Measurements from ENCODE around the gene CCL15. TPM values are rescaled to one million over a fixed set of nuclear protein-coding genes. Genes with fewer than 3 reads are reported as not detected.
"Not testable (repeated sequence)": the region's sequence is repeated elsewhere in the genome, so short reads cannot be mapped to it uniquely, and the experiment has no call there.

The CCL15 gene
- total RNA-seq, 1 experiment from 2014 or later: not detected

DNA sequence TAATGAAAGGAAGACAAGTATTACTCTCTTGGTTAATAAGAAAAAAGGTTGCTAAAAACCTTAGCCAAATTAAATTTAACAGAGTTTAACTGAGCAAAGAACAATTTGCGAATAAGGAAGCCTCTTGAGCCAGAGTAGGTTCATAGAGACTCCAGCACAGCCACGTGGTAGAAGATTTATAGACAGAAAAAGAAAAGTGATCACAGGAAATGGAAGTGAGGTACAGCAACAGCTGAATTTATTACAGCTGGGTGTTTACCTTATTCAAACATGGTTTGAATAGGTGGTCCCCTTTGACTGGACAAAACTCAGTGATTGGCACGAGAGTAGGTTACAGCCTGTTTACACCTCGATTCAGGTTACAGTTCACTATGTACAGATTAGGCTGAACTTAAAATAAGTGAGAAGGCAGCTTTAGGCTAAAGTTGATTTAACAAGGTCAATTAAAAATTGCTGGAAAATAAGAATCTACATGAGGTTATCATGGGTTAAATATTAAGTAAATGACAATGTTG lies 3.3 kb upstream of the CCL15 start:
- H3K27me3 ChIP-seq: peaks cover 23% of the 10 kb centered on the region
- H3K27ac ChIP-seq: no peak overlapping the region
- H3K36me3 ChIP-seq: no peaks in the 10 kb centered on the region
- no peak overlapping the region for H3K4me3 ChIP-seq
- H3K4me1 ChIP-seq: no peaks in the 10 kb centered on the region
- no peaks in the 10 kb centered on the region for H3K9me3 ChIP-seq (replicated peaks)
- peak in 1 of 2 experiments; percentile 38 for DNase-seq

GRCh38 chr17:36002631-36003030 lies 1.3 kb upstream of the CCL15 start:
- Histone ChIP-seq H3K4me1 (no peaks in the 10 kb centered on the region), H3K27me3 (peaks cover 20% of the 10 kb centered on the region), H3K27ac (no peak overlapping the region), H3K36me3 (no peaks in the 10 kb centered on the region), H3K4me3 (no peak overlapping the region), H3K9me3 (replicated peaks) (no peaks in the 10 kb centered on the region)
- no peak for DNase-seq

DNA sequence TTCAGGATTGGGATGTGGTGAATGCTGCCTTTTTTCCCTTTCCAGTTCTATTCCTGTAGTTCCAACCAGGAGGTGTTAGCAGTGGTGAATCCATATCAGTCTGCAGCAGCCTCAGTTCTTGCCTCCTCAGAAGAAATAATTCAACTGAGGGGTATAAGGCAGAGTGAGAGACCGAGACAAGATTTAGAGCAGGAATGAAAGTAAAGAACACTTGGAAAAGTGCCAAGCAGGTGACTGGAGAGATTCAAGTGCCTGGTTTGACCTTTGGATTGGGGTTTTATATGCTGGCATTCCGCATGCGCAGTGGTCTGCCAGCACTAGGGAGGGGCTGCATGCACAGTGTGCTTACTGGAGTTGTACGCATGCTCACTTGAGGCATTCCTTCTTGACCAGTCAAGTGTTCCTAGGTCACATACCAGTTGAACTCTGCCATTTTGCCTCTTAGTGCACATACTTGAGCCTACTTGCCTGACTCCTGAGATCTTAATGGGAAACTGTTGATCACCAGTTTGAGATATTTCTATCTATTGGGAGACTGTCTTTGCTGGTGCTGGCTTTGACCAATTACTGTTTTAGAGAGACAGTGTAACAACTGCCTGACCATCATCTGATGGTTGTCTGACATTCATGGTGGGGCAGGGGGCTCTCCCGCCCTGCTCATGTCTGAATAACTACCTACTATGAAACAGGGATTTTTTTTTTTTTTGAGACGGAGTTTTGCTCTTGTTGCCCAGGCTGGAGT lies 680 bp upstream of the CCL15 start:
- Histone ChIP-seq H3K9me3 (replicated peaks) (no peaks in the 10 kb centered on the region), H3K36me3 (no peaks in the 10 kb centered on the region), H3K27me3 (peaks cover 20% of the 10 kb centered on the region), H3K4me1 (no peaks in the 10 kb centered on the region), H3K4me3 (no peak overlapping the region), H3K27ac (no peak overlapping the region)
- no peak for DNase-seq

DNA sequence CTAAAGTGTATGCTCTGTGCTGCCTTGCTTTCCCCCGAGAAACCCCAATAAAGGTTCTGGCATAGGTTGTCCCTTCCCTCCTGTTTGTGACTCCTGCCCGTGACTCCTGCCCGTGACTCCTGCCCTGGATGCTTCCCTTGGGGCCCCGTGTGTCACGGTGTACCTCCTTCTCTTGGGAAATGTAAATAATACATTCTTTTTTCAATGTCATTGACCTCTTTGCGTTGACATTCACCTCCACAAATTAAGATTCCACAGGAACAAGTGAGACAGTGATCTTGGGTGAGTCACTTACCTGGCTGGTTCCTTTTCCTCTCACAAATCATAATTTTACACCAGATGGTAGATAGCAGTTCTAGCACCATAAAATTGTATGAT lies 632 bp downstream of the CCL15 start:
- DNase-seq: no peak
- Histone ChIP-seq H3K9me3 (replicated peaks) (no peaks in the 10 kb centered on the region), H3K4me1 (no peaks in the 10 kb centered on the region), H3K36me3 (no peaks in the 10 kb centered on the region), H3K4me3 (no peak overlapping the region), H3K27me3 (peaks cover 10% of the 10 kb centered on the region), H3K27ac (no peak overlapping the region)

- Histone ChIP-seq H3K27ac (no peak overlapping the region), H3K27me3 (peaks cover 11% of the 10 kb centered on the region), H3K9me3 (replicated peaks) (no peaks in the 10 kb centered on the region), H3K4me3 (no peak overlapping the region), H3K4me1 (no peaks in the 10 kb centered on the region), H3K36me3 (no peaks in the 10 kb centered on the region)
- no peak for DNase-seq
These were observed 2.6 kb downstream of the CCL15 start for GRCh38 chr17:35998756-35999155.

- DNase-seq: no peak
- Histone ChIP-seq H3K4me1 (no peaks in the 10 kb centered on the region), H3K27me3 (peaks cover 11% of the 10 kb centered on the region), H3K27ac (no peak overlapping the region), H3K36me3 (no peaks in the 10 kb centered on the region), H3K9me3 (replicated peaks) (no peaks in the 10 kb centered on the region), H3K4me3 (no peak overlapping the region)
These were observed 3.3 kb downstream of the CCL15 start for GRCh38 chr17:35998018-35998545.

DNA sequence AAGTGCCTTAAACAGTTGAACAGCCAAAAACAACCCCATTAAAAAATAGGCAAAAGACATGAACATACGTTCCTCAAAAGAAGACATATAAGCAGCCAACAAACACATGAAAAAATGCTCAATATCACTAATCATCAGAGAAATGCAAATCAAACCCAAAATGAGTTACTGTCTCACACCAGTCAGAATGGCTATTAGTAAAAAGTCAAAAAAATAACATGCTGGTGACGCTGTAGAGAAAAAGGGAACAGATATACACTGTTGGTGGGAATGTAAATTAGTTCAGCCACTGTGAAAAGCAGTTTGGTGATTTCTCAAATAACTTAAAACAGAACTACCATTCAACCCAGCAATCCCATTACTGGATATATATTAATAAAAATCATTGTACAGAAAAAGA lies 6.0 kb downstream of the CCL15 start:
- not testable (repeated sequence) for H3K9me3 ChIP-seq (replicated peaks); H3K4me3 ChIP-seq; DNase-seq; H3K27me3 ChIP-seq; H3K4me1 ChIP-seq; H3K36me3 ChIP-seq; H3K27ac ChIP-seq

- H3K4me1 ChIP-seq: no peaks in the 10 kb centered on the region
- H3K27ac ChIP-seq: no peak overlapping the region
- no peak for DNase-seq
- no peak overlapping the region for H3K4me3 ChIP-seq
- peaks cover 6% of the 10 kb centered on the region; the same call in 1 of the 2 replicates for H3K27me3 ChIP-seq
- no peaks in the 10 kb centered on the region for H3K9me3 ChIP-seq (replicated peaks)
- no peaks in the 10 kb centered on the region for H3K36me3 ChIP-seq
These were observed 10.3 kb downstream of the CCL15 start for GRCh38 chr17:35991075-35991474.

DNA sequence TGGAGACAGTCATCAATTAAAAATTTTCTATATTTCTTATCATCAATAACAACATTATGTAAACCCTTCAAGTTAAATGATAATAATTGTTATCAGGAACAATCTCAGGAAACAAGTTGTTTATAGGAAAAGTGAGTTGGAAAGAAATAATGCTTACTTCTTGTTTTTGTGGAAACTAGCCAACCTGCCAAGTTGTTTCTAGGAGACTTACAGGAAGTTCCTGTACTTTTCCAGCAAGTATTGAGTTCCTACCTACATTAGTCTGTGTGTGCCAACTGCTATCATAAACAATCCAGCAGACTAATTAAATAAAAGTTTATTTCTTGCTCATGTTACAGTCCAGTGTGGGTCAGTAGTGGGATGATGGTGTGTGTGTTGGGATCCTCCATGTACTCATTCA lies 13.2 kb downstream of the CCL15 start:
- Histone ChIP-seq H3K4me3 (no peak overlapping the region), H3K27me3 (peaks cover 13% of the 10 kb centered on the region; the same call in 1 of the 2 replicates), H3K4me1 (no peaks in the 10 kb centered on the region), H3K27ac (no peak overlapping the region), H3K9me3 (replicated peaks) (no peaks in the 10 kb centered on the region), H3K36me3 (no peaks in the 10 kb centered on the region)
- no peak for DNase-seq

- Histone ChIP-seq H3K27me3 (peaks cover 13% of the 10 kb centered on the region; the same call in 1 of the 2 replicates), H3K4me3 (no peak within 1 kb of the TSS), H3K4me1 (no peaks in the 10 kb centered on the region), H3K9me3 (replicated peaks) (no peaks in the 10 kb centered on the region), H3K27ac (no peak within 1 kb of the TSS), H3K36me3 (no peaks in the 10 kb centered on the region)
- no peak for DNase-seq
These were observed 14.7 kb downstream of the CCL15 start, which contains the start of gene CCL14 for GRCh38 chr17:35986643-35987042. Gene CCL14, minus strand, starts transcription at chr17:35986729. Its CDS starts 80 bp downstream, at chr17:35986649.

- Histone ChIP-seq H3K27me3 (peaks cover 21% of the 10 kb centered on the region; the same call in 1 of the 2 replicates), H3K27ac (no peak overlapping the region), H3K4me3 (no peak overlapping the region), H3K36me3 (no peaks in the 10 kb centered on the region), H3K4me1 (no peaks in the 10 kb centered on the region), H3K9me3 (replicated peaks) (no peaks in the 10 kb centered on the region)
- DNase-seq: no peak
These were observed 17.2 kb downstream of the CCL15 start for GRCh38 chr17:35984140-35984539.

DNA sequence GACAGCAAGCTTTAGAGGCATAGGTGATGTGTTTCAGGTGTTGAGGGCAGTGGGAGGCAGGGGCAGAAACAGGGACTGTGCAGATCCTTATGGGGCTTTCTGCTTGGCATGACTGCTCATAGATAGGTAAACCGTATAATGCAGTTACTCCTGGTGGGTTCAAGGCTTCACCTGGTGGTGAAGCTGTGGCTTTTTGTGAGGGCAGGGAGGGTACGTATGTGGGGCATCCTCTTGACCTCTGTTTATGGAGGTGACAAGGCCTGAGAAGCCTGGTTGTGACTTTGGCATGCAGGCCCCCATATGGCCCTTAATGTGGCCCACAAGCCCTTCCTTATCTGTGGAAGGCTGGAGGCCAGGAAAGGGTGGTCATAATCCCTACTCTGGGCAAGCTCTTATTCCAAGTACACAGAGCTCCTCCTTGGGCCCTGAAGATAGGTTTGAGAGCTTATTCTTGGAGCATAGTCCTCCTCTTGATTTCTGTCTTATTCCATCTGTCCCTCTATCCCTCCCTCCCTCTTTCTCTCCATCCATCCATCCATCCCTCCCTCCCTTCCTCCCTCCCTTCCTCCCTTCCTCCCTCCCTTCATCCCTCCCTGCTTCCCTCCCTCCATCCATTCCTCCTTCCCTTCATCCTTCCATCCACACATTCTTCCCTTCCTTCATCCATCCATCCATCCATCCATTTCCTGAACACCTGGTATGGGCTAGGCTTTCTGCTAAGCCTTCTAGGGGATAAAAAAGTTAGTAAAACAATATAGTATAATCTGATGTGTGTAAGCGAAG lies 18.8 kb downstream of the CCL15 start:
- Histone ChIP-seq H3K36me3 (no peaks in the 10 kb centered on the region), H3K27me3 (peaks cover 21% of the 10 kb centered on the region; the same call in 1 of the 2 replicates), H3K27ac (no peak overlapping the region), H3K9me3 (replicated peaks) (no peaks in the 10 kb centered on the region), H3K4me1 (no peaks in the 10 kb centered on the region), H3K4me3 (no peak overlapping the region)
- no peak for DNase-seq

GRCh38 chr17:35981908-35982330 lies 19.4 kb downstream of the CCL15 start:
- Histone ChIP-seq H3K9me3 (replicated peaks) (no peaks in the 10 kb centered on the region), H3K4me1 (no peaks in the 10 kb centered on the region), H3K27me3 (peaks cover 21% of the 10 kb centered on the region; the same call in 1 of the 2 replicates), H3K27ac (no peak overlapping the region), H3K36me3 (no peaks in the 10 kb centered on the region), H3K4me3 (no peak overlapping the region)
- DNase-seq: no peak

- Histone ChIP-seq H3K4me3 (no peak within 1 kb of the TSS), H3K36me3 (no peaks in the 10 kb centered on the region), H3K27me3 (peaks cover 21% of the 10 kb centered on the region; the same call in 1 of the 2 replicates), H3K9me3 (replicated peaks) (no peaks in the 10 kb centered on the region), H3K27ac (no peak within 1 kb of the TSS), H3K4me1 (no peaks in the 10 kb centered on the region)
- no peak for DNase-seq
These were observed 20.1 kb downstream of the CCL15 start, which contains the start of gene CCL16 for GRCh38 chr17:35981246-35981645. Gene CCL16, minus strand, starts transcription at chr17:35981497. Its CDS starts 77 bp downstream, at chr17:35981420.

DNA sequence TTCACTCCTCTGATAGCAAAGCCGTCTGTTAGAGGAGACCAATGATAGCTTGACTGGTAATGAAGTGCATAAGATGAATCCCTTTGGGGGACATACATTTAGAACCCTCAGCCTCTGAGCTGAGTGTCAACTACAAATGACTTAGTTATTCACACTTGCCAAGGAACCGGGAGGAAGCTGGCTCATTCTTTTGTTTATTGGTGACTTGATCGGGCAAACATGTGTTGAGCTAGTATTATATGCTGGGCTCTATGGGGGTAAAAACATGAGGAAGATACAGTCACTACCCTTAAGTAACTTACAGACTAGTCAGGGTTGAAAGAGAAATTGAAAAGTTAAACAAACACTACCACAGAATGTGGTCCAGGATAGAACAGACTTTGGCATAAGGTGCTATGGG lies 23.0 kb downstream of the CCL15 start:
- Histone ChIP-seq H3K36me3 (no peaks in the 10 kb centered on the region), H3K27me3 (peaks cover 16% of the 10 kb centered on the region), H3K9me3 (replicated peaks) (no peaks in the 10 kb centered on the region), H3K4me3 (no peak overlapping the region), H3K27ac (no peak overlapping the region), H3K4me1 (no peaks in the 10 kb centered on the region)
- no peak for DNase-seq
